ENCODE results near the gene GRAMD4. TPM values are rescaled to one million over a fixed set of nuclear protein-coding genes. Genes with fewer than 3 reads are reported as not detected.

Gene GRAMD4
- total and polyA plus RNA-seq, 12 donors: 15.0 to 241 (median 79.4) TPM

- TF ChIP-seq POLR2A (IDR thresholded peaks at IDR 0.05) (no peak), CTCF (IDR thresholded peaks at IDR 0.05) (no peak)
- no peak for DNase-seq
- H3K4me1 ChIP-seq (replicated peaks in 1 of 2): peaks cover 3 to 26% of the 10 kb centered on the region in 2 donors
- no peak overlapping the region for H3K27ac ChIP-seq
- no peaks in the 10 kb centered on the region for H3K27me3 ChIP-seq
- peaks cover 0 to under 1% of the 10 kb centered on the region in 2 donors for H3K36me3 ChIP-seq (replicated peaks in 1 of 2)
- 83 to 91% (median 88%) methylated on average over 24 to 38 of the region's 38 CpGs for WGBS, 4 donors
- H3K9me3 ChIP-seq (replicated peaks in 1 of 3): no peaks in the 10 kb centered on the region
- intact Hi-C loops (cut with DNase I): no loop called here
- no peak overlapping the region for H3K4me3 ChIP-seq
These were observed 106.1 kb downstream of the GRAMD4 start for GRCh38 chr22:46726066-46726985.

- peaks cover 9 to 32% of the 10 kb centered on the region in 2 donors for H3K4me1 ChIP-seq (replicated peaks in 1 of 2)
- H3K27ac ChIP-seq: no peak overlapping the region
- no peak for DNase-seq
- no peaks in the 10 kb centered on the region for H3K27me3 ChIP-seq
- H3K4me3 ChIP-seq: no peak overlapping the region
- peaks cover 0 to 5% of the 10 kb centered on the region in 2 donors for H3K36me3 ChIP-seq (replicated peaks in 1 of 2)
- TF ChIP-seq POLR2A (IDR thresholded peaks at IDR 0.05): no peak
- TF ChIP-seq CTCF (IDR thresholded peaks at IDR 0.05): no peak
- H3K9me3 ChIP-seq (replicated peaks in 1 of 3): no peaks in the 10 kb centered on the region
- intact Hi-C loops (cut with DNase I): no loop called here
- 90 to 98% (median 94%) methylated on average over 3 of the region's 3 CpGs for WGBS, 4 donors
These were observed 106.8 kb downstream of the GRAMD4 start for GRCh38 chr22:46726986-46727317.

- WGBS, 4 donors: 87 to 96% (median 90%) methylated on average over 14 to 19 of the region's 19 CpGs
- no peak overlapping the region for H3K4me3 ChIP-seq
- no peaks in the 10 kb centered on the region for H3K9me3 ChIP-seq (replicated peaks in 1 of 3)
- intact Hi-C loops (cut with DNase I): no loop called here
- H3K4me1 ChIP-seq (replicated peaks in 1 of 2): peaks cover 10 to 41% of the 10 kb centered on the region in 2 donors
- no peaks in the 10 kb centered on the region for H3K27me3 ChIP-seq
- peaks cover 0 to 5% of the 10 kb centered on the region in 2 donors for H3K36me3 ChIP-seq (replicated peaks in 1 of 2)
- peak overlapping the region in 2 of 5 donors; percentile 15 to 40 for H3K27ac ChIP-seq
- TF ChIP-seq POLR2A (IDR thresholded peaks at IDR 0.05) (no peak), CTCF (IDR thresholded peaks at IDR 0.05) (no peak)
- no peak for DNase-seq
These were observed 107.7 kb downstream of the GRAMD4 start for GRCh38 chr22:46727813-46728364.

GRCh38 chr22:46728470-46728869 is 108.3 kb downstream of the GRAMD4 start:
- WGBS, 4 donors: 51 to 77% (median 68%) methylated on average over 7 to 11 of the region's 11 CpGs
- Histone ChIP-seq H3K4me1 (replicated peaks in 1 of 2) (peaks cover 10 to 43% of the 10 kb centered on the region in 2 donors), H3K27me3 (no peaks in the 10 kb centered on the region), H3K4me3 (no peak overlapping the region), H3K9me3 (replicated peaks in 1 of 3) (no peaks in the 10 kb centered on the region), H3K27ac (peak overlapping the region in 2 of 5 donors; percentile 15 to 40), H3K36me3 (replicated peaks in 1 of 2) (peaks cover 0 to 5% of the 10 kb centered on the region in 2 donors)
- peak in 2 of 7 donors; percentile 30 to 87 for DNase-seq
- intact Hi-C loops (cut with DNase I): no loop called here
- TF ChIP-seq CTCF (IDR thresholded peaks at IDR 0.05) (no peak), POLR2A (IDR thresholded peaks at IDR 0.05) (no peak)
